Hematopoietic multipotent progenitor cell (in vitro differentiated cells): ENCODE data around the gene SLC4A9. TPM values are rescaled to one million over a fixed set of nuclear protein-coding genes. Genes with fewer than 3 reads are reported as not detected.
"Not testable (repeated sequence)": the region's sequence is repeated elsewhere in the genome, so short reads cannot be mapped to it uniquely, and the experiment has no call there.

Source experiments
- DNase-seq, 3 donors: peaks; one replicate each; pipeline ENCODE4 v3.0.0-alpha.2; 2011 to 2015; ENCODE audit warnings: low read depth in 2 of 3, low spot score in 2 of 3
- total RNA-seq: library from RNA; depleted of rRNA; stranded (reverse); fragments of >200 nt; gene quantifications from one replicate; pipeline ENCODE4 v1.2.3, GENCODE V29; 2012

Gene SLC4A9
- total RNA-seq, 1 donor: not detected

- no peak for DNase-seq
These were observed 21.1 kb upstream of the SLC4A9 start for GRCh38 chr5:140338908-140339307.

DNA sequence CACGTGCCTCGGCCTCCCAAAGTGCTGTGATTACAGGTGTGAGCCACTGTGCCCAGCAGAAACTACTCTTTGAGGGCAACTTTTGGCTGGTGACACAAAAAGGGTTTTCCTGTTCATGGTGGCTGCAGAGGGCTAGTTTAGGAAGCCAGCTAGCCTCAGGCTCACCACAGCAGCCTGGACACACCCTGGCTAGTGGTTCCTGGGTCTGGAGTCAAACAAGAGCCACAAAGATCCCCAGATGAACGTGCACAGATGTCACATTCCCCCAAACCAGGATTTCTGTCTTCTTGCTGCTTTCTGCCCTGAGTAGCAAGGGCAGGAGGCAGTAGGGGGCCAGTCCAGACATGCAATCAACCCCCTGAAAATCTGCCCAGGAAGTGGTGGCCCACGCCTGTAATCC, 20.4 kb upstream of the SLC4A9 start:
- no peak for DNase-seq

DNA sequence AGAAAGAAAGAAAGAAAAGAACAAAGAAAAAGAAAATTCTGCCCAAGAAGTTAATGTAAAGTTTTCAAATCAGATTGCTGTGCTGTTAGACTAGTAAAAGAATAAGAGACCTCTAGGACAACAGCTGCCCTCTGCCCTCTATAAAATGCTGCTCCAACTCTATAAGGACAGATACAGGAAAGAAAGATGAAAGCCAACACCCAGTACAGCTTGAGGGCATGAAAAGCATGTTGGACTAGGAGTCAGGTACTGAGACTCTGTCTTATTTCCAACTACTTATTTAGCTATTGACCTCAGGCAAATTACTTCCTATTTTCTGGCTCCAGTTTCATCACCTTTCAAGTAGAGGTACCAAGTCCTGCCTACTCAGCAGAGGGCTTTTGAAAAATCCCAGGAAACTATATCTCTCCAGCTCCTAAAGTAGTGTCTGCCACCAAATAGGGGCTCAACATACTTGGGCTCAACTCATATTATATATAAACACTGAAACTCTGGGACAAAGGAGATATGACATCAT, 19.3 kb upstream of the SLC4A9 start:
- DNase-seq: no peak

DNA sequence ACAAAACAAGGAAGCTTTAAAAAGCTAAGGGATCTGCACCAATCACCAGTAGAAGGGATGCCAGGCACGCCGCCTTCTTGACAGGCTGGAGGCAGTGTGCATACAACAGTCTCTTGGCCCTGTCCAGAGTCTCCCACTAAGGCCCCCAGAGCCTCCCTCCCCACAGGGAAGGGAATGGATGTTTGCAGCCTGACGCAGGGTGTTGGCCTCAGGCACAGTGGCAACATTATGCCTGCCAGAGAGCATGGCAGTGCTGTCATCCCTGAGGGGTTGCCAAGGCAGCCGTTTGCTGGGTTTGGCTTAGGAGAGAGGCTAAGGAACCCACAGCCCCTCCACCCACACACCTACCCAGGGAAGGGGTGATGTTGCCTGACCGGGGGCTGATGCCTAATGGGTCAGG, 18.4 kb upstream of the SLC4A9 start:
- no peak for DNase-seq

DNA sequence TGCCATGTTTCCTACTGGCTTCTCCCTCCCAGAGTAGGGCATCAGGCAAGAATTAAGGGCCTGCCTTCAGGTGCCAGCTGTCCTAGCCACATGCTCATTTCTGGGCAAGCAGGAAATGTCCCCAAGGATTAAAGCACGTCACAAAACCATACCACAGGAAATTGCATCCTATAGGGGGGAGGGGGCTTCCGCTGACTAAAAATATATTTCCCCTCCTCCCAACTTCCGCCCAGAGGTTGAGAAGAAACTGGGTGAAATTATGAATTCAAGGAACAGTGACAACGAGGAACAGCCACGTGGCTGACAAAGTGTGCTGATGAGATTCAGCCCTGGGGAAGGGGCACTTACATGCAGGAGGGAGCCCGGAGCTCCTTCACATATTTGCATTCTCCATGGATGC, 17.7 kb upstream of the SLC4A9 start:
- DNase-seq: peak in 2 of 3 donors; percentile 41 to 58

DNA sequence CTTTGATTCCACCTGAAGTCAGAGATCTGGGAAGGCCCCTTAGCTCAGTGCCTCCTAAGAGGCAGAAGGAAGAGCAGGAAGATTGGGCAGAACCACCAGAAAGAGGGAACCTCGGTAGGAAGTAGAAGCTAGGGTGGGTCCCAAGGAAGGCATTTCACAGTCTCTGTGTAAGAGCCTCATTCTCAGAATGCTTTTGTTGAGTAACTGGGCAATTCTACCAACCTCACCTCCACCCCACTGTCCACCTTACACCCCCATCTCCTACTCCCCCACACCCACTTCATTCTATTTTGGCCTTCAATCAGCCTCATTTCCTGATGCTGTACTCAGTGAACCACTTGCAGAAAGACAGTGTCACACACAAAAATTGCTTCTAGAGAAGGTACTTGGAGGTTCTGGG, 17.1 kb upstream of the SLC4A9 start:
- DNase-seq: no peak

DNA sequence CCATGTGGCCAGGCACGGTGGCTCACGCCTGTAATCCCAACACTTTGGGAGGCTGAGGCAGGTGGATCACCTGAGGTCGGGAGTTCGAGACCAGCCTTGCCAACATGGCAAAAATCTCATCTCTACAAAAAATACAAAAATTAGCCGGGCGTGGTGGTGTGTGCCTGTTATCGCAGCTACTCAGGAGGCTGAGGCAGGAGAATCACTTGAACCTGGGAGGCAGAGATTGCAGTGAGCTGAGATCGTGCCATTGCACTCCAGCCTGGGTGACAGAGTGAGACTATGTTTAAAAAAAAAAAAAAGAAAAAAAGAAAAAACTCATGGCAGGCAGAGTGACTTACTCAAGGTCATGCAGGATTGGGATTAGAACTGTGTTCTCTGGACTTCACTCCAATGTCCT, 16.1 kb upstream of the SLC4A9 start:
- not testable (repeated sequence) for DNase-seq

DNA sequence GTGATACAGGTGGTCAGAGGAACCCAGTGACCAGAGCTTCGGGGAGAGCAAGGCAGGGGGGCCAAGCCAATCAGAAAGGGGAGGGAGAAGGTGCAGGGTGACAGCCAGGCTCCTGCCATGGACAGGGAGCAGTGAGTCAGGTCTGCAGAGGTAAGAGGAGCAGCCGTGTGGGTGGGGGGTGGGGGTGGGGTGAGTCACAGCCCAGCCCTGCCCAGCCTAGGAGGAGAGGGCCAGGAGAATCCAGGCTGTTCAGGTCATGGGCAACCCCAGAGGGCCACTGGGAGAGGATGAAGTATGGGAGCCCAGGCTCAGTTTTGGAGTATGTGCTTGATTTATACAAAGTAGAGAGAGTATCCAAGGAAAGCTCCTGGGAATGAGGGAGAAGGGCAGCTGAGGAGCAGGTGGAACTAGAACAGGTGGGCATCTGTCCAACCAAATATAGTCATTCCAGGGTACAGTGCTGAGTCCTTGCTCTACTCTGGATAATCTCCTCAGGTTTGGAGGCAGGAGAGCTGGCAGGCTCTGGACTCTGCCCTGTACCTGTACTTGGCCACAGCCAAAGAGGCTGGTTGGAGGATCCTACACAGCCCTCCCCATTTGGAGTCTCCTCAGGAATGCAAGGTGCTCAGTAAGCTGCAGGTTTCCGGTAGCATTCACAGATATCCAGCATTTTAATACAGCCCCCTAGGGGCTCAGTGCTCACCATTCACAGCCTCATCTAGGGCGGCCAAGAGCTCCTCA, 15.1 kb upstream of the SLC4A9 start:
- DNase-seq: no peak

- DNase-seq: peak in 1 of 3 donors; percentile 38
These were observed 14.1 kb upstream of the SLC4A9 start for GRCh38 chr5:140345919-140346347.

DNA sequence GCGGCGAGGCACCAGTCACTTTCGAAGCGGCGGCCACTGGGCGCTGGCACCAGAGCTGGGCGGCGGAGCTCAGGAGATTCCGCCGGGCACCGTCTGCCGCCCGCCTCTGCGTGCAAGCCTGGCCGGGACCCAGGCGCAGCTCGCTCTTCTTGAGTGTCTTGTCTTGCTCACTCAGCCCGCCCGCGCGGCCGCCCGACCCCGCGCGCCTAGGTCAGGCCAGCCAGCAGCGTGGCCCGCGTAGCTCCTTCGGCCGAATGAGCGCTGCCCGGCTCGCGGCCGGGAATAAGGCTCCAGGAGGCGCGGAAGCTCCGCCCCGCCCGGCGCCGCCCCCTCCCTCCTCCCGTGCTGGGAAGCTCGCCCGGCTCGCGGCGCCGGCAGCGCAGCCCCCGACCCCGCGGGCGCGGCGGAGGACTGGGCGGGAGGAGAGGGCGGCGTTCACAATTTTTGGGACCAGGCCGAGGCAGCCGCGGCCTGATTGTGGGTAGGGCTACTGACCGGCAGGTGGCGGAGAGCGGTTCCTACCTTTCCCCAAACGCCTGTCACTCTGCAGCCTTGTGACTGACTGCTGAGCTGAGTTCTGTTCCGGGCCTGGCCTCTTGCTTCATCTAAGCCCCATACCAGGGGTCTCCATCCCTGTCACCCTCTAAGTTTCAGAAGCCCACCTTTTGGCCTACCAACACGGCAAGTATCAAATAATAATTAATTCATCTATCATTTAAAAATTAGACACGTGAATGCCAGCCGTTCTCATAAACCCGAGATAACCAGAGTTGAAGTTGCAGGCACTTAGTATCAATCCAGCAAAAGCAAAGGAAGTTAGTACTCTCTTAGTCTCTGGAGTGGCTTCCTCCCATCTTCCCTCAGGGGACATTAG, 13.4 kb upstream of the SLC4A9 start, which contains the start of gene HBEGF:
Gene HBEGF (minus strand): TSS at position 256 of the 874 bp plus-strand sequence. CDS start 275 bp downstream, outside the sequence.
- DNase-seq: peak; percentile 21 to 61 (median 45)

- DNase-seq: no peak
These were observed 12.6 kb upstream of the SLC4A9 start for GRCh38 chr5:140347360-140347759.

GRCh38 chr5:140348104-140348503, 11.9 kb upstream of the SLC4A9 start:
- no peak for DNase-seq

DNA sequence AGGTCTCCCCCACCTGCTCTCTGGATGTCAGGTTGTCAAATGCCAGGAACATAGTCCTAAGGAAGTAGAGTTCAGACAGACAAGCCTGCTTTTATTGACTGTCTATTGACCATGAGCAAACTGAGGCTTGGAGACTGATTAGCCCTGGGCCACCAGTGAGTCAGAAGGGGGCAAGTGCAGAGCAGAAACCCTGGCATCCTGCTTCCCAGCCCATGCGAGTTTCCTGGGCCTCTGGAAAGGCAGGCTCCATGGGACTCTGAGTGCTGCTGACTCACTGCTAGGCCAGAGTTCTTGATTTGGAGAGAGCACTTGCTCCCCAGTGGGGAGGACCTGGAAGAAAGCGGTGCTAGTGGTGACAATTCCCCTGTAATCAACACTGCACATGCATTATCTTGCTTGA, 10.8 kb upstream of the SLC4A9 start:
- no peak for DNase-seq

DNA sequence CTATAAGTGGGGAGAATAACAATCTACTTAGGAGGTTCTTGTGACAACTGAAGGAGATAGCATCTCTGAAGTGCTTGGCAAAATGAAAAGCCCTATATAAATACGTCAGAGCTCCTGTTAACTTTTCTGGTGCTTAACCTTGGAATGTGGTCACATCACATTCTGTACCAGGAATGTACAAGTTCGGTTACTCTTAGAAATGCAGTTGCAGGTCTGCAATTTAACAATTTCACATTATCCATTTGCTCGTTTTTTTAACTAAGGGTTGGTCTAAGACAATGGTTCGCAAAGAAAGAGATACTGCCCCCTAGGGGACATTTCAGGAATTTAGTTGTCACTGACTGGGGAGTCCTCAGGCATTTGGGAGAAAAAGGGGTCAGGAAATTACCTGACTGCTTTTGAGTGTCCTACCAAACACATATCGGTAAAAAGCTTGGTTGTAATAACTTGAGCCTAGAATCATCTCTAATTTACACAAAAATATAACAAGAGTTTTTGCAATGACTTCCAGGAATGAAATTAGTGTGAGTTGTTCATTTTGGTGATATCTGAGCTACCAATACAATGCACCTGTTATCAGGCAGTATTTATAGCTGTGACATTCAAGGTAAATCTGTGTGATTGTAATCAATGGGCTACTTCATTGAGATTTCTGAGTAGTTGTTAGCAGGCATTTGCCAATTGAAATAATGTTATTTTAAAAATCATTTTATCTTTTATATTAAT, 8.2 kb upstream of the SLC4A9 start:
- peak; percentile 57 to 88 (median 64) for DNase-seq

GRCh38 chr5:140355546-140355945, 4.4 kb upstream of the SLC4A9 start:
- no peak for DNase-seq

DNA sequence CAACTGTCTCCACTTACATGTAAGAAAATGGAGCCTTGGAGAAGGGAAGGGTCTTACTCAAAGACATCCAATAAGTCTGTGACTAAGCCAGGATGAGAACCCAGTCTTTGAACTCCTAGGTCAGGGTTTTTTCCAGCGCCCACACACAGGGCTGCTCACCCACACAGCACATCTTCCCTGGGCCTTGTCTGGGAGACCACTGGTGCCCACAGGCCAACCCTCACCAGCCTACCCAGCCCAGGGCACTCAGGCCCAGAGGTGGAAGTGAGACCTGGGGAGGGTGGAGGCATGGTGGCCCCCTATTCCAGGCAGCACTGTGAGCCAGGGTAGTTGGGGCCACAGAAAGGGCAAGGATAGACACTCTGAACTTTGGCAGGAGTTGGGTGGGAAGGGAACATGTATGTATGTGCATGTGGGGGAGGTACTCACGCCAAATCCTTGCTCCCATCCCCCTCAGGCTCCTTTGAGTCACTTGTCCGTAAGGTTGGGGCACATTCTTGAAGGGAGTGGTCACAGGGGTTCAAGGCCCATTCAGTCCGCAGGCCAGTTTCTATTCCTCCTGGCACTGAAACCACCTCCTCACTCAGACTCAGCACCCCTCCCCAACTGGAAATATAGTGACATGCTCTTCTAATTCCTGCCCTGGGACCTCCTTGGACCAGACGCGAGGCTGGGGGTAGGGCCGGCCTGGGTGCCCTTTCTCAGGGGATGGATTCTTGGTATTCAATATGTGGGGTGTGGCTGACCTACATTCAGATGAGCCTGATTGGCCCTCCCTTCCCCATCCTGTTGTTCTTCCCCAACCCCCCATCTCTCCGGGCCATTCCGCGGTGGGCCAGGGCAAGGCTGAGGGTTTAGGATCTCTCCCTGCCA, 2.9 kb upstream of the SLC4A9 start:
- DNase-seq: no peak

GRCh38 chr5:140357726-140358093, 2.3 kb upstream of the SLC4A9 start:
- DNase-seq: peak; percentile 53 to 84 (median 69)

- no peak for DNase-seq
These were observed 1.2 kb upstream of the SLC4A9 start for GRCh38 chr5:140358738-140359310.

DNA sequence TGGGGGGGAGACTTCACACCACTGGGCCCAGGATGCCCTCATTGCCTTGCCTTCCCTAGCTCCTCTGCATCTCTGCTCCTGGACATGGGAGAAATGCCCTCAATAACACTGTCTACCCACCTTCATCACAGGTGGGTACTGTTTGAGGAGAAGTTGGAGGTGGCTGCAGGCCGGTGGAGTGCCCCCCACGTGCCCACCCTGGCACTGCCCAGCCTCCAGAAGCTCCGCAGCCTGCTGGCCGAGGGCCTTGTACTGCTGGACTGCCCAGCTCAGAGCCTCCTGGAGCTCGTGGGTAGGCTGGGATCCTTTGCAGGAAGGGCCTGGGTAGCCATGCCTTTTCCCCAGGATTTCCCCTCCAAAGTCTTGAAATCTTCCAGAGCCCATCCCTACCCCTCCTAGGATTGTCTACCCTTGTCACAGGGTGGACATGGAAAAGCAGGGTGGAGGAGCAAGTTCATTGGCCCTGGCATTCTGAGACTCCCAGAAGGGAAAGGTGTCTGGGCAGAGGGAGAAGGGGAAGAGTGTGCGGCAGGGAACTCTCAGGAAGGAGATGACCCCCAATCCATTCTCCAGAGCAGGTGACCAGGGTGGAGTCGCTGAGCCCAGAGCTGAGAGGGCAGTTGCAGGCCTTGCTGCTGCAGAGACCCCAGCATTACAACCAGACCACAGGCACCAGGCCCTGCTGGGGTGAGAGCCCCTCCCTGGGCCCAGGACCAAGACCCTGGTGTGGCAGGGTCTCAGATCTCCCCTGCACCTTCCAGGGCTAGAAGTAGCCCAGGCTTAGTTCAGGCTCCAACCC, 886 bp downstream of the SLC4A9 start:
- DNase-seq: no peak
